GM23248 (cell line): ENCODE measurements around the gene URB2.

Experiments
- EZH2 ChIP-seq: fragments of 200-600 bp; sonication (generic); IDR thresholded peaks from 2 replicates; pipeline ENCODE4 v1.6.1; 2018; ENCODE audit warnings: antibody characterized with exemption, mild to moderate bottlenecking; ENCODE audit not compliant: insufficient read depth, poor library complexity, severe bottlenecking
- EZH2phosphoT487 ChIP-seq: fragments of 200-600 bp; sonication (generic); IDR thresholded peaks from 2 replicates; pipeline ENCODE4 v1.6.1; 2018; ENCODE audit warnings: antibody characterized with exemption, moderate library complexity, mild to moderate bottlenecking, low read depth; ENCODE audit not compliant: insufficient read depth

DNA sequence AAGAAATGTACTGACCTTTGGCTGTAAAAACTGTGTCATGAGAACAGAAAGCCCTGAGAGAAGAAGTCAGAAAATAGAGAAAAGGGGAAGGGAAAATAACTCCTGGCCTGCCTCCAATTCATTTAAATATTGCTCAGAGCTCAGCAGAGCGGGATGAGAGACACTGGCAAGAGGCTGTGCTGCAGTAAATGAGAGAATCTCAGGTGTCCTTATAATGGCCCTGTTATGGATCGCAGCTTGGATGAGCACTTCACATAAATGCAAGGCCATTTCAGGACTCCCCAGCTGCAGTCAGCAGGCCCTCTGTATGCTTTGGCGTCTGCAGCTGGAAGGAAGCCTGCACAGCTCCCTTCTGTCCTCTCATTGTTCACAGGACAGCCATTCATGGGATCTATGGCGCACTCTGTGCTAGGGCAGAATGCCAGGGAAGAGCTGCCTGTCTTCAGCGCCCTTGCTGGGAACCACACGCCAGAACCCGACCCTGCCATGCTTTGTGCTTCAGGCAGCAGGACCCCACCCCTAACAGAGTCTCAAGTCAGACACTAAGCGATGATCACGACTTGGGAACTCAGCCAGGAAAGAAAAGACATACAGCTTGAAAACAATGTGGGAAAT is 46.9 kb upstream of the URB2 start:
- no peak for TF ChIP-seq EZH2
- TF ChIP-seq EZH2phosphoT487: no peak
